IPS-NIHi7 (cell line): ENCODE results near the gene RGR.

Experiments used
- DNase-seq: peaks from one replicate; pipeline ENCODE4 v3.0.0; 2012; ENCODE audit warnings: mixed read lengths; ENCODE audit errors: extremely low spot score

Gene RGR

GRCh38 chr10:84217746-84218145 lies 27.1 kb upstream of the RGR start:
- no peak for DNase-seq

GRCh38 chr10:84221916-84222315 lies 22.9 kb upstream of the RGR start:
- no peak for DNase-seq

GRCh38 chr10:84224411-84225028 lies 20.3 kb upstream of the RGR start:
- peak; percentile 86 for DNase-seq

DNA sequence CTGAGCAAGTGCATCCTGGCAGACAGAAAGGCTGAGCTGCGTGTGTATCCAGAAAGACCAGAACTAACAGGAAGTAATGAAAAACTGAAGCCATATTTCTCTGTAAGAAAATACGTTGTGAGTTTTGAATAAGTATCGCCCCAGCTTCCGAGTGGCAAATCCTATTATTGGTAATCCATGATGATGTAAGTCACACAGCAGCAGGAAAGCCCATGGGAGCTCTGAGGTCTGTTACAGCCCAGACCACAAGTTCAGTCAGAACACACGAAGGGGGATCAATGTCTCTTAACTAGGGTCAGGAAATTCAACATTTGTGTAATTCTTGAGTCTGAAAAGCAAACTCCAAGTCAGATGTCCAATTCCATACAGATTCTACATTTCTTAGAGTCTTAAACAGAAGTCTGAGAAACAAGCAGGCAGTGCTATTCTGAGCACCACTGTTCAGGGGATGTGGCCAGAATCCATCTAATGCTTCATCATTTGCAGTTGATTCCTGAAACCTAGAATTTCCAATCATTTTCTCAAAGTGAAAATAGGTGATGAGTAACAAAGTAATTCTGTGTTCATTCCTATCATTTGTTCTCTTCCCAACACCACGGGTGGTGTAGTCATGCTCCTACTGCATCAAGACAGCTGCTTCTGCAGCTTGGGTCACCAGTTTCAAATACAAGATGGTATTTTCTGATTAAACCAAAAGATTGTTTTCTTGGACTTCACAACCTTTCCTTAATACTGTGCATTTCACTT lies 19.3 kb upstream of the RGR start, which contains the start of gene LRIT2:
Gene LRIT2, minus strand, starts transcription at position 118 of the 747 bp plus-strand sequence. Its CDS starts 24 bp downstream, at position 94.
- no peak for DNase-seq

DNA sequence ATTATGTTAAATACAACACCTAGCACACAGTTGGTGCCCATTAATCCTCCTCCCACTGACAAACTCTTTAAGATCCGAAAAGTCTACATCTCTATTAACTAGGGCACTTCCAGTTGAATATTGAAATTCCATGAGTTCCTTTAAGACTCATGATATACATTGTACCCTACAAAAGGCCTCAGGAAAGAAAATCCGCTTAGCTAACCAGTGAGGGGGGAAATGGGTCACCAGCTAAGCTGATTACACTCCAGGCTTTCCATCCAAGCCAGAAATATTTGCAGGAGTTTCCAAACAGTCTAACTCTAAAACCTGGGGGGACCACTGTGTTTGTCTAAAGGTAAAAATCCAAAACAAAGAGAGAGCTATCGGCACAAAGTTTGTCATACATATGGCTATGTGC lies 18.2 kb upstream of the RGR start:
- no peak for DNase-seq

GRCh38 chr10:84227810-84228209 lies 17.0 kb upstream of the RGR start:
- DNase-seq: no peak

- no peak for DNase-seq
These were observed 14.5 kb upstream of the RGR start for GRCh38 chr10:84230359-84230758.

DNA sequence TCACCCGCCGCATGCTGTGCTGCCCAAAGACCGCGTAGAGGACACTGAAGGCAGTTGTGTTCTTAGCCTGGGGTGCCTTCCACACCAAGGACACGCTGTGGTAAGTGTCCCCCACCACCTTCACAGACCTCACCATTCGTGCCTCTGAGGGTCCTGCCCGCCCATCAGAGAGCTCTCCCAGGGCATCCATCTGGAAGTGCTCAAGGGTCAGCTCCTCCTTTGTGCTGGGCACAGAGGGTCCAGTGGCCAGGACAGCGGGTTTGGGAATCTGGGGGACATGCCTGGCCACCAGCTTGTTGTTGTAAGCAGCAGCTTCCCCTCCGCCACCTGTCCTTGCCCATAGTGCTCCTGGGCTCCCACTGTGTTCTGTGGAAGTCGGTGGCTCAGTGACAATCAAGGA lies 12.5 kb upstream of the RGR start:
- no peak for DNase-seq

- no peak for DNase-seq
These were observed 10.9 kb upstream of the RGR start for GRCh38 chr10:84233940-84234339.

GRCh38 chr10:84234479-84234878 lies 10.4 kb upstream of the RGR start:
- no peak for DNase-seq

- no peak for DNase-seq
These were observed 9.8 kb upstream of the RGR start for GRCh38 chr10:84235096-84235495.

GRCh38 chr10:84236807-84237198 lies 8.1 kb upstream of the RGR start:
- no peak for DNase-seq

GRCh38 chr10:84237199-84238051 lies 7.4 kb upstream of the RGR start:
- peak; percentile 96 for DNase-seq

DNA sequence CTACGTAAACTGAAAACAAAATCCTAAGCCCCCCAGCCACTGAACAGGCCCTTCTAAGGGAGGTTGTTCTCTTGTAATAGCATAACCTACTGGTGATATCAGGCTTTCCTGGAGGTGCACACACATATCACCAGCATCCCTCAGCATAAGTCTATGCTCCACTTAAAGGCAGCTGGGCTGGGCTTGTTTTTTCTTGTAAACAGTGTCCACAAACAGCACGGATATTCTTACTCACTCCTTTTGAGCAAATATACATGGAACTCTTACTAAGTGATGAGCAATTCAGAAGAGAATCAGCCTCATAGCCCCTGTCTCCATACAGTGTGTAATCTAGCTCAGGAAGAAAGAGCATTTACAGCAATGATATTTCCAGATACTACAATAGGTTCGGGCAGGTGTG lies 5.9 kb upstream of the RGR start:
- DNase-seq: no peak

- DNase-seq: no peak
These were observed 3.6 kb upstream of the RGR start, which contains the start of gene LRIT1 for GRCh38 chr10:84241185-84241790. Gene LRIT1 (minus strand): TSS chr10:84241546. CDS start chr10:84241439, 107 bp downstream.

- DNase-seq: no peak
These were observed 1.1 kb upstream of the RGR start for GRCh38 chr10:84243759-84244158.

GRCh38 chr10:84247496-84247895 lies 2.6 kb downstream of the RGR start:
- no peak for DNase-seq

DNA sequence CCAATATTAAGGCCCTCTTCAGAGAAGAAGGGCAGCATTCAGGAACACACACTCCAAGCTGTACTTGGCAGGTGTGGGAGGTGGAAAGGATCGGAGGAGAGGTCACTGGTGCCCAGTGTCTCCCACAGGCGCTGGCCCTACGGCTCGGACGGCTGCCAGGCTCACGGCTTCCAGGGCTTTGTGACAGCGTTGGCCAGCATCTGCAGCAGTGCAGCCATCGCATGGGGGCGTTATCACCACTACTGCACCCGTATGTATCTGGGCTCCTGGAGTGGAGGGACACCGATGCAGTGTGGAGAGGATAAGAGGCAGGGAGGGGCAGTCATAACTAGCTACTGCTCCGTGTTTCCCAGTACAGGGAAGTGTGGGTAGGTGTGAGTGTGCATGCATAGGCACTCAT lies 3.9 kb downstream of the RGR start:
- no peak for DNase-seq

GRCh38 chr10:84254552-84255478 lies 10.0 kb downstream of the RGR start:
- no peak for DNase-seq

- DNase-seq: peak; percentile 84
These were observed 11.9 kb downstream of the RGR start for GRCh38 chr10:84256510-84257342.
